ENCODE measurements around the gene OTOG.

DNA sequence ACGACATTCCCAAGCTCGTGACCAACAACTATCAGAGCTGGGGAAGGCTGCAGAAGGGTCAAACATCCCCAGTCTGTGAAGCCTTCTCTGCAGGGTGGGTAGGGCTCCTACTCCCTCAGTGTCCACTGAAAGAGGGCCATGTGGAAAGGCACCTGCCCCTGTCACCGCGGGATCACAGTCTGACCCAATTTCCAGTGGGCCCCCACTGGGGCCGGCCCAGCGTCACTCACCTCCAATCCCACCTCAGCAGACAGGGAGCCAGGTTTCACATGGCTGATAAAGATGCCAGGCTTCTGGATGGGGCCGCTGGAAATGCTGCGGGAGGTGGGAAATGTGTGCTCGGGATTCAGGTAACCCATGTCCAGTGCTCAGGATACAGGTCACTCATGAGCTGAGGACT is 22.8 kb upstream of the OTOG start:
- no peak for TF ChIP-seq YY1 (IDR thresholded peaks at IDR 0.05; ENCODE audit: low read depth)
- TF ChIP-seq, protein P1, sequence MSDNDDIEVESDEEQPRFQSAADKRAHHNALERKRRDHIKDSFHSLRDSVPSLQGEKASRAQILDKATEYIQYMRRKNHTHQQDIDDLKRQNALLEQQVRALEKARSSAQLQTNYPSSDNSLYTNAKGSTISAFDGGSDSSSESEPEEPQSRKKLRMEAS (IDR thresholded peaks at IDR 0.05) = no peak
- no peak for TF ChIP-seq TAF1 (IDR thresholded peaks at IDR 0.05; ENCODE audit: low read depth)
- TF ChIP-seq RAD21 (IDR thresholded peaks at IDR 0.05; ENCODE audit: low read depth) = no peak

Data from Ishikawa (cell line).